Measurements from ENCODE around the gene LAGE3. TPM values are rescaled to one million over a fixed set of nuclear protein-coding genes. Genes with fewer than 3 reads are reported as not detected.

LAGE3 gene
- total RNA-seq, 1 experiment from 2014 or later = 175 TPM

DNA sequence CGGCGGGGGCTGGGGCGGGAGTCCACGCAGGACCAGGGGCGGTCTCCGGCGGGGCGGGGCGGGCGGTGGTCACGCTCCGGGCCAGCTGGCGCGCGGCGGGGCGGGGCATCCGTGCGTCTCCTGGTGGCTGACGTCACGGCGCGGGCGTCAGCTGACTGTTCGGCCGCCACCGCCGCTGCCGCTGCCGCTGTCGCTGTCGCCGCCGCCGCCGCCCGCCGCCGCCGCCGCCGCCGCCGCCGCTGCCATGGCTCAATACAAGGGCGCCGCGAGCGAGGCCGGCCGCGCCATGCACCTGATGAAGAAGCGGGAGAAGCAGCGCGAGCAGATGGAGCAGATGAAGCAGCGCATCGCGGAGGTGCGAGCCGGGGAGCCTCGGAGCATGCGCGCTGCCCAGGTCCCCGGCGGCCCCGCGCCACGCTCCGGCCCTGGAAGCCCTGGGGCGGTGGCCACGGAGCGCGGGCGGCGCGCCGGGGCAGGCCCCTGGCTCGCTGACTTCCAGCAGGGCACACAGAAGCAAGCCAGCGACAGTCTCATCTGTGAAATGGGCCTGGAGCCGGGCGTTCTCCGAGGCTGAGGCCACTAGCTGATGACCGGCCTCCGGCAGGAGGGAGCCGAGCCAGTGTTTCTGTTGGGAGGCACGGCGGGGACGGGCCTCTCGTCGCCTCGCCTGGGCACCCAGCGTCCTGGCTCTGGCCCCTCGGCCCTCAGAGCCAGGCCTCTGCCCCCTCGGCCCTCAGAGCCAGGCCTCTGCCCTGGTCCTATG, 34.9 kb downstream of the LAGE3 start, which contains the start of gene FAM50A:
Gene FAM50A, plus strand, starts transcription at position 150 of the 763 bp plus-strand sequence. Its CDS starts 95 bp downstream, at position 245.
- Histone ChIP-seq H3K27me3 (ENCODE audit: control insufficient read depth, insufficient read depth, low read length) (no peaks in the 10 kb centered on the region), H3K4me1 (ENCODE audit: control insufficient read depth, insufficient read depth, low read length) (peaks cover 26% of the 10 kb centered on the region), H3K27ac (ENCODE audit: low read length) (peak within 1 kb of the TSS; percentile 87), H3K9me3 (ENCODE audit: control insufficient read depth, insufficient read depth, low read depth, low read length) (no peaks in the 10 kb centered on the region), H3K4me3 (ENCODE audit: low read depth in 2 of 2, low read length in 2 of 2) (peak within 1 kb of the TSS; percentile 84 to 86), H3K36me3 (ENCODE audit: control insufficient read depth, insufficient read depth, low read length) (peaks cover 2% of the 10 kb centered on the region; the same call in 1 of the 2 replicates)
- intact Hi-C loops (cut with micrococcal nuclease; ENCODE audit: unreplicated experiment) (no loop called here), in situ Hi-C loops (cut with HindIII; ENCODE audit: low pct_unique_long_range_greater_than_20kb, low sequenced_read_pairs) (no loop called here)
- ATAC-seq = peak; percentile 93
- DNase-seq (ENCODE audit: low read depth, low spot score) = no peak
- CTCF ChIA-PET = no interaction called here
- BruUV-seq (replicated peaks) = no TSS peak
- POLR2A ChIA-PET = interaction anchor here (0.5 kb wide), 1 partner anchor 46 kb away, joined by 9 read pairs; the partner anchor contains the start of gene SLC10A3
- no peak for TF ChIP-seq TCF7L2 (IDR thresholded peaks at IDR 0.05; ENCODE audit: low read depth, low read length)
- TF ChIP-seq, protein P1, sequence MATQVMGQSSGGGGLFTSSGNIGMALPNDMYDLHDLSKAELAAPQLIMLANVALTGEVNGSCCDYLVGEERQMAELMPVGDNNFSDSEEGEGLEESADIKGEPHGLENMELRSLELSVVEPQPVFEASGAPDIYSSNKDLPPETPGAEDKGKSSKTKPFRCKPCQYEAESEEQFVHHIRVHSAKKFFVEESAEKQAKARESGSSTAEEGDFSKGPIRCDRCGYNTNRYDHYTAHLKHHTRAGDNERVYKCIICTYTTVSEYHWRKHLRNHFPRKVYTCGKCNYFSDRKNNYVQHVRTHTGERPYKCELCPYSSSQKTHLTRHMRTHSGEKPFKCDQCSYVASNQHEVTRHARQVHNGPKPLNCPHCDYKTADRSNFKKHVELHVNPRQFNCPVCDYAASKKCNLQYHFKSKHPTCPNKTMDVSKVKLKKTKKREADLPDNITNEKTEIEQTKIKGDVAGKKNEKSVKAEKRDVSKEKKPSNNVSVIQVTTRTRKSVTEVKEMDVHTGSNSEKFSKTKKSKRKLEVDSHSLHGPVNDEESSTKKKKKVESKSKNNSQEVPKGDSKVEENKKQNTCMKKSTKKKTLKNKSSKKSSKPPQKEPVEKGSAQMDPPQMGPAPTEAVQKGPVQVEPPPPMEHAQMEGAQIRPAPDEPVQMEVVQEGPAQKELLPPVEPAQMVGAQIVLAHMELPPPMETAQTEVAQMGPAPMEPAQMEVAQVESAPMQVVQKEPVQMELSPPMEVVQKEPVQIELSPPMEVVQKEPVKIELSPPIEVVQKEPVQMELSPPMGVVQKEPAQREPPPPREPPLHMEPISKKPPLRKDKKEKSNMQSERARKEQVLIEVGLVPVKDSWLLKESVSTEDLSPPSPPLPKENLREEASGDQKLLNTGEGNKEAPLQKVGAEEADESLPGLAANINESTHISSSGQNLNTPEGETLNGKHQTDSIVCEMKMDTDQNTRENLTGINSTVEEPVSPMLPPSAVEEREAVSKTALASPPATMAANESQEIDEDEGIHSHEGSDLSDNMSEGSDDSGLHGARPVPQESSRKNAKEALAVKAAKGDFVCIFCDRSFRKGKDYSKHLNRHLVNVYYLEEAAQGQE (IDR thresholded peaks at IDR 0.05; ENCODE audit: insufficient read depth in 1 of 2, low read depth in 2 of 2, low read length in 1 of 2) = no peak
- TF ChIP-seq, protein P2, sequence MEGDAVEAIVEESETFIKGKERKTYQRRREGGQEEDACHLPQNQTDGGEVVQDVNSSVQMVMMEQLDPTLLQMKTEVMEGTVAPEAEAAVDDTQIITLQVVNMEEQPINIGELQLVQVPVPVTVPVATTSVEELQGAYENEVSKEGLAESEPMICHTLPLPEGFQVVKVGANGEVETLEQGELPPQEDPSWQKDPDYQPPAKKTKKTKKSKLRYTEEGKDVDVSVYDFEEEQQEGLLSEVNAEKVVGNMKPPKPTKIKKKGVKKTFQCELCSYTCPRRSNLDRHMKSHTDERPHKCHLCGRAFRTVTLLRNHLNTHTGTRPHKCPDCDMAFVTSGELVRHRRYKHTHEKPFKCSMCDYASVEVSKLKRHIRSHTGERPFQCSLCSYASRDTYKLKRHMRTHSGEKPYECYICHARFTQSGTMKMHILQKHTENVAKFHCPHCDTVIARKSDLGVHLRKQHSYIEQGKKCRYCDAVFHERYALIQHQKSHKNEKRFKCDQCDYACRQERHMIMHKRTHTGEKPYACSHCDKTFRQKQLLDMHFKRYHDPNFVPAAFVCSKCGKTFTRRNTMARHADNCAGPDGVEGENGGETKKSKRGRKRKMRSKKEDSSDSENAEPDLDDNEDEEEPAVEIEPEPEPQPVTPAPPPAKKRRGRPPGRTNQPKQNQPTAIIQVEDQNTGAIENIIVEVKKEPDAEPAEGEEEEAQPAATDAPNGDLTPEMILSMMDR (IDR thresholded peaks at IDR 0.05) = no peak
- TF ChIP-seq SIN3A (IDR thresholded peaks at IDR 0.05; ENCODE audit: borderline replicate concordance, insufficient read depth, low read depth, low read length) = no peak
- no peak for TF ChIP-seq POLR2AphosphoS5 (IDR thresholded peaks at IDR 0.05; ENCODE audit: low read depth, low read length)

DNA sequence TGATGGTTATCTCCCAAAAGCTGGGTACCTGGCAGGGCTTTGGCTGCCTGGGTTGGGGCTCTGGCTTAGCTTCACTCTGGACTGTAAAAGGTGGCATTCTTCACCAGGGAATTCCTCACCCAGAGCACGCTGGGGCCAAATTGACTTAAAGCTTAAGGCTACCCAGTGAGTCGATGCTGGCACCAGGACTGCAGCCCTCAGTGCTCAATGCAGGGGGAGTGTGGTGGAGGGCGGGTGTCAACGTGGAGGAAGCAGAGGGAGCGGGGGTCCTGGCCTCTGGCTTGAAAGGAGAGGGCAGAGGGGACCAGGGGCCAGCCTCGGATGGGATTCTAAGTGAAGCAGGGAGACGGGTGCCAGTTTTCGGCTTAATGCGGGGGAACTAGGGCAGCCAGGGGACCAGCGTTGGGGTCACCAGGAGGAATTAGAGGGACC, 35.6 kb downstream of the LAGE3 start:
- Histone ChIP-seq H3K27ac (ENCODE audit: low read length) (peak overlapping the region; percentile 73), H3K9me3 (ENCODE audit: control insufficient read depth, insufficient read depth, low read depth, low read length) (no peaks in the 10 kb centered on the region), H3K27me3 (ENCODE audit: control insufficient read depth, insufficient read depth, low read length) (no peaks in the 10 kb centered on the region), H3K36me3 (ENCODE audit: control insufficient read depth, insufficient read depth, low read length) (no peaks in the 10 kb centered on the region), H3K4me3 (ENCODE audit: low read depth in 2 of 2, low read length in 2 of 2) (peak overlapping the region; percentile 39 to 62), H3K4me1 (ENCODE audit: control insufficient read depth, insufficient read depth, low read length) (peaks cover 32% of the 10 kb centered on the region)
- ATAC-seq (peak; percentile 65), DNase-seq (ENCODE audit: low read depth, low spot score) (no peak)
- ChIA-PET POLR2A (interaction anchor here (0.5 to 0.7 kb wide), 2 partner anchors 15 to 47 kb away, joined by 6 to 9 read pairs; partner anchors contain the start of gene SLC10A3), CTCF (no interaction called here)
- BruUV-seq (replicated peaks) = no TSS peak
- intact Hi-C loops (cut with micrococcal nuclease; ENCODE audit: unreplicated experiment) (no loop called here), in situ Hi-C loops (cut with HindIII; ENCODE audit: low pct_unique_long_range_greater_than_20kb, low sequenced_read_pairs) (no loop called here)
- TF ChIP-seq SIN3A (IDR thresholded peaks at IDR 0.05; ENCODE audit: borderline replicate concordance, insufficient read depth, low read depth, low read length) (no peak), POLR2AphosphoS5 (IDR thresholded peaks at IDR 0.05; ENCODE audit: low read depth, low read length) (peak; percentile 66)
